ENCODE data around the gene RNF5. TPM values are rescaled to one million over a fixed set of nuclear protein-coding genes. Genes with fewer than 3 reads are reported as not detected.

Gene RNF5
- total and polyA plus RNA-seq, 4 donors = 45.2 to 94.4 (median 61.5) TPM

DNA sequence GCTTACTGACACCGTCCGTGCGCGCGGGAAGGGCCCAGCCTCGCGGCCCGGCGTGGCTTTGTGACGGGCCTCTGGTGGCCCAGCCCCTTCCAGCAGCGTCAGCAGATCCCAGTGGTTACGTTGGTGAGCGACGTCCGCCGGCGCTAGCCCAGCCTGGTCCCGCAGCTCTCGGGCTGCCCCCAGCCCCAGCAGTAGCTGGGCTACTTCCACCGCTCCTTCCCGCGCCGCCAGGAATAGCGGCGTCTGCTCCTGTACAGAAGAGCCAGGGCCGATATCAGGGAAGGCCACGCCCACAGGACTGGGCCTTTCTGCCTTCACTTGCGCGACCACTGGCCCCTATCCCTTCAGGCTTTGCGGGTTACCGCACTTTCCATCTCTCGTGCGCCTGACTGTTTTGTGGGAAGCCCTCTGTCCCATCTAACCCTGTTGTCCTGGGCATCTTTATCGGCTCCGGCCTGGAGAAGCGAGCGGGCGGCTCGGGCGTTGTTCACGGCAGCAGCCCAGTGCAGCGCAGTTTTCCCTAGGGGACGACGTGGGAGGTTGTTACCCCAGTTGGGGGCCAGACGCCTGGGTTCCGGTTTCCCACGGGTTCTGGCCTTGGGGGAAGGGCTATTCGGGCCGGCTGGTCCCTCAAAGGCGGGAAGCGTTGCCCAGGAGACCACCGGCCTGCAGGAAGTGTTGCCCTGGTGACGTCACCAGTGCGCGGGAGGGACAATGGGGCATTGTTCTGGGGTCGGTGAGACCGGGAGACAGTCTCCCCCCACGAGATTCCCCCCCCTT is 17.9 kb downstream of the RNF5 start:
- WGBS, 2 donors = 0% methylated on average over 49 to 58 of the region's 58 CpGs
- DNase-seq (peak; percentile 96 to 97 (median 96)), ATAC-seq (ENCODE audit: insufficient read depth, low FRiP score) (peak; percentile 7)
- TF ChIP-seq, protein P1, sequence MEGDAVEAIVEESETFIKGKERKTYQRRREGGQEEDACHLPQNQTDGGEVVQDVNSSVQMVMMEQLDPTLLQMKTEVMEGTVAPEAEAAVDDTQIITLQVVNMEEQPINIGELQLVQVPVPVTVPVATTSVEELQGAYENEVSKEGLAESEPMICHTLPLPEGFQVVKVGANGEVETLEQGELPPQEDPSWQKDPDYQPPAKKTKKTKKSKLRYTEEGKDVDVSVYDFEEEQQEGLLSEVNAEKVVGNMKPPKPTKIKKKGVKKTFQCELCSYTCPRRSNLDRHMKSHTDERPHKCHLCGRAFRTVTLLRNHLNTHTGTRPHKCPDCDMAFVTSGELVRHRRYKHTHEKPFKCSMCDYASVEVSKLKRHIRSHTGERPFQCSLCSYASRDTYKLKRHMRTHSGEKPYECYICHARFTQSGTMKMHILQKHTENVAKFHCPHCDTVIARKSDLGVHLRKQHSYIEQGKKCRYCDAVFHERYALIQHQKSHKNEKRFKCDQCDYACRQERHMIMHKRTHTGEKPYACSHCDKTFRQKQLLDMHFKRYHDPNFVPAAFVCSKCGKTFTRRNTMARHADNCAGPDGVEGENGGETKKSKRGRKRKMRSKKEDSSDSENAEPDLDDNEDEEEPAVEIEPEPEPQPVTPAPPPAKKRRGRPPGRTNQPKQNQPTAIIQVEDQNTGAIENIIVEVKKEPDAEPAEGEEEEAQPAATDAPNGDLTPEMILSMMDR (IDR thresholded peaks at IDR 0.05; ENCODE audit: control extremely low read depth, extremely low read depth) = no peak
- Histone ChIP-seq H3K27me3 (ENCODE audit: control insufficient read depth in 3 of 3, insufficient read depth in 3 of 3, low read length in 2 of 3) (no peaks in the 10 kb centered on the region), H3K27ac (ENCODE audit: low read depth in 1 of 2, low read length in 1 of 2) (peak overlapping the region; percentile 99 to 100), H3K9me3 (ENCODE audit: control insufficient read depth in 4 of 4, insufficient read depth in 3 of 4, low read length in 3 of 4) (peaks cover 0 to 2% (median 0%) of the 10 kb centered on the region in 4 donors), H3K4me3 (peak overlapping the region; percentile 43), H3K9ac (ENCODE audit: insufficient read depth in 1 of 2, low read length in 2 of 2) (peak overlapping the region; percentile 94 to 99), H3K4me1 (ENCODE audit: control insufficient read depth in 5 of 5, insufficient read depth in 5 of 5, low read length in 5 of 5) (peaks cover 0 to 36% (median 13%) of the 10 kb centered on the region in 5 donors), H3K36me3 (ENCODE audit: control insufficient read depth in 4 of 4, insufficient read depth in 4 of 4, low read length in 4 of 4) (no peaks in the 10 kb centered on the region)

- TF ChIP-seq, protein P1 (IDR thresholded peaks at IDR 0.05; ENCODE audit: control extremely low read depth, extremely low read depth) = no peak
- Histone ChIP-seq H3K27me3 (ENCODE audit: control insufficient read depth in 3 of 3, insufficient read depth in 3 of 3, low read length in 2 of 3) (no peaks in the 10 kb centered on the region), H3K4me1 (ENCODE audit: control insufficient read depth in 5 of 5, insufficient read depth in 5 of 5, low read length in 5 of 5) (peaks cover 0 to 29% (median 10%) of the 10 kb centered on the region in 5 donors), H3K36me3 (ENCODE audit: control insufficient read depth in 4 of 4, insufficient read depth in 4 of 4, low read length in 4 of 4) (no peaks in the 10 kb centered on the region), H3K27ac (ENCODE audit: low read depth in 1 of 2, low read length in 1 of 2) (peak overlapping the region; percentile 99 to 100), H3K9ac (ENCODE audit: insufficient read depth in 1 of 2, low read length in 2 of 2) (peak overlapping the region; percentile 94 to 99), H3K9me3 (ENCODE audit: control insufficient read depth in 4 of 4, insufficient read depth in 3 of 4, low read length in 3 of 4) (peaks cover 0 to 2% (median 0%) of the 10 kb centered on the region in 4 donors), H3K4me3 (peak overlapping the region; percentile 43)
- WGBS, 2 donors = 30 to 36% methylated on average over 28 of the region's 28 CpGs
- ATAC-seq (ENCODE audit: insufficient read depth, low FRiP score) (no peak), DNase-seq (peak; percentile 54 to 67 (median 56))
These were observed 18.7 kb downstream of the RNF5 start for GRCh38 chr6:32196682-32197616.

DNA sequence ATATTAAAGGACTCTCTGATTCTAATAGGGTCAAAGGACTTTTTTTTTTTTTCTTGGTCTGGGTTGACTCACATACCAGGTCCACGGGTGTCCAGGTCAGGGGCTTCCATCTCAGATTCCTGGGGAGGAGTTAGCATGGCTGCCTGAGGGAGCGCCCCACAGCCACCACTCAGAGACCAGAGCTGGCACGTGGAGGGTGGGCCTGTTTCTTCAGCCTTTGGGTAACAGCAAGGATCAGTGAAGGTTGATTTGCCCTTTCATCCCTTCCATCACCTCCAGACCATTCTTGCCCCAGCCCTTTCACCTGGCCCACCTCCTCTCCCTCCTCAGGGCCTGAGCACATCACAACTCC is 20.1 kb downstream of the RNF5 start:
- no peak for ATAC-seq (ENCODE audit: insufficient read depth, low FRiP score)
- Histone ChIP-seq H3K27ac (ENCODE audit: low read depth in 1 of 2, low read length in 1 of 2) (no peak overlapping the region), H3K27me3 (ENCODE audit: control insufficient read depth in 3 of 3, insufficient read depth in 3 of 3, low read length in 2 of 3) (no peaks in the 10 kb centered on the region), H3K9ac (ENCODE audit: insufficient read depth in 1 of 2, low read length in 2 of 2) (no peak overlapping the region), H3K9me3 (ENCODE audit: control insufficient read depth in 4 of 4, insufficient read depth in 3 of 4, low read length in 3 of 4) (peaks cover 0 to 2% (median 0%) of the 10 kb centered on the region in 4 donors), H3K4me1 (ENCODE audit: control insufficient read depth in 5 of 5, insufficient read depth in 5 of 5, low read length in 5 of 5) (peaks cover 0 to 19% (median 5%) of the 10 kb centered on the region in 5 donors), H3K4me3 (no peak overlapping the region), H3K36me3 (ENCODE audit: control insufficient read depth in 4 of 4, insufficient read depth in 4 of 4, low read length in 4 of 4) (peaks cover 0 to under 1% (median 0%) of the 10 kb centered on the region in 4 donors)
- DNase-seq = no peak
- TF ChIP-seq, protein P1 (IDR thresholded peaks at IDR 0.05; ENCODE audit: control extremely low read depth, extremely low read depth) = no peak
- WGBS, 2 donors = 86 to 88% methylated on average over 3 of the region's 3 CpGs
